Omental fat pad (tissue), 4 donors: Measurements from ENCODE around the gene IL11RA. TPM values are rescaled to one million over a fixed set of nuclear protein-coding genes. Genes with fewer than 3 reads are reported as not detected.

Source experiments
- ATAC-seq: fragments of 150-250 bp; one replicate; pipeline ENCODE4 v1.9.1; 2016; ENCODE audit warnings: mild to moderate bottlenecking, moderate library complexity; ENCODE audit not compliant: low FRiP score
- DNase-seq: peaks from one replicate; pipeline ENCODE4 v3.0.0-alpha.2; 2019; ENCODE audit warnings: low spot score
- CTCF ChIP-seq, 3 donors: fragments of 450-650 bp; IDR thresholded peaks; one replicate each; pipeline ENCODE4 v1.5.1; 2016 to 2017; ENCODE audit warnings: antibody characterized with exemption in 3 of 3, mild to moderate bottlenecking in 3 of 3, moderate library complexity in 2 of 3
- total RNA-seq, 4 donors: library from RNA; depleted of rRNA; stranded (reverse); fragments of >200 nt; gene quantifications; one replicate each; pipeline ENCODE4 v1.1.0, GENCODE V29; 2016

IL11RA gene
- total RNA-seq, 4 donors from 2014 or later = 13.3 to 49.3 (median 23.1) TPM

DNA sequence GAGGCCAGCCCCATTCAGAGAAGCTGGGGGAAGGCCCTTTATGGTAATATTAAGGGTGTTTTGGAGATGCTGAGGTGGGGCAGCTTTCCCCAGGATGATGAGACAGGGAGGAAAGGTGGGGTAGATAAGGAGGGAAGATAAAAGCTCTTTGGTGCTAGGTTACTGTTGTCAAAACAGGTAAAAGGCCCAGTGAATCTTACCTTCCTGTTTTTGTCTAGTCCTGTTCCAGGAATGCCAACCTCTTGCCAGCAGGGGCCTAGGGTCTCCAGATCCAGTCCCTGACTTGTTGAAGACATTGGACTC lies 11.3 kb downstream of the IL11RA start:
- ATAC-seq (no peak), DNase-seq (no peak)
- TF ChIP-seq CTCF (IDR thresholded peaks at IDR 0.05) = no peak

DNA sequence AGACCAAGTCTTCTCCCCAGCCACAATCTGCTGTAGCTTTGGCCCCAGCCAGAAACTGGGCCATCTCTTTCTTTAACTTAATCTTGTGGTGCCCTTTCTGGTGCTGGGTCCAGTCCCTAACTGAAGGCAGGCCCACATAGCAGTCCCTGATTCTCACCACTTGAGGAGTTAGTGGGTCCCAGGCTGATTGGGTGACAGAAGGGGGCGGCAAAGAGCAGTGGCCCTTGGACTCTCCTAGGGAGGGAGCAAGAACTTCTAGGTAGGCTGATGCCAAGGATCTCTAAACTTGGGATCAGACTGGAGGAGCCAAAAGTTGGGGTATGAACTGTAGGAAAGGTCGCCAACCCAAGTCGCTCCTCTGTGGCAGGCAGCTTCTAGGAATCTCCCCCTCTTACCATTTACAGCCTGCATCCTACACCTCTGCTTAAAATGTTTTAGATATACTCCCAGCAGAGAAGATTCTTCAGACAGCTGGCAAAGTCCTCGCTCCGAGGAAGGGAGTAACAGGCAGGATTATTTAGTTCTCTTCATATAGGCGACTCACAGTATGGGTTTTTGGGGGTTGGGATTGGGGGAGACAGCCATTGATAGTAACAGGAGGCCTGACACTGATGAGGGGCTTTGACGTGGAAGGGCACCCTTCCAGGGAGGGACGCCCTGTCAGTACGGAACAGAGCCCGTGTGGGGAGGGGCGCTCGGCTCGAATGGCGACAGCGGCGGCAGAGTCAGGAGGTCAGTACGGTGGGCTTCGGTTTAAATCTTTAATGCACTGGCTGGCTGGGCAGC lies 12.5 kb downstream of the IL11RA start:
- TF ChIP-seq CTCF (IDR thresholded peaks at IDR 0.05) = peak in 2 of 3 donors; percentile 51 to 67
- ATAC-seq (peak; percentile 49), DNase-seq (peak; percentile 84)

GRCh38 chr9:34665067-34665380 lies 13.0 kb downstream of the IL11RA start:
- TF ChIP-seq CTCF (IDR thresholded peaks at IDR 0.05) = no peak
- ATAC-seq (no peak), DNase-seq (no peak)

DNA sequence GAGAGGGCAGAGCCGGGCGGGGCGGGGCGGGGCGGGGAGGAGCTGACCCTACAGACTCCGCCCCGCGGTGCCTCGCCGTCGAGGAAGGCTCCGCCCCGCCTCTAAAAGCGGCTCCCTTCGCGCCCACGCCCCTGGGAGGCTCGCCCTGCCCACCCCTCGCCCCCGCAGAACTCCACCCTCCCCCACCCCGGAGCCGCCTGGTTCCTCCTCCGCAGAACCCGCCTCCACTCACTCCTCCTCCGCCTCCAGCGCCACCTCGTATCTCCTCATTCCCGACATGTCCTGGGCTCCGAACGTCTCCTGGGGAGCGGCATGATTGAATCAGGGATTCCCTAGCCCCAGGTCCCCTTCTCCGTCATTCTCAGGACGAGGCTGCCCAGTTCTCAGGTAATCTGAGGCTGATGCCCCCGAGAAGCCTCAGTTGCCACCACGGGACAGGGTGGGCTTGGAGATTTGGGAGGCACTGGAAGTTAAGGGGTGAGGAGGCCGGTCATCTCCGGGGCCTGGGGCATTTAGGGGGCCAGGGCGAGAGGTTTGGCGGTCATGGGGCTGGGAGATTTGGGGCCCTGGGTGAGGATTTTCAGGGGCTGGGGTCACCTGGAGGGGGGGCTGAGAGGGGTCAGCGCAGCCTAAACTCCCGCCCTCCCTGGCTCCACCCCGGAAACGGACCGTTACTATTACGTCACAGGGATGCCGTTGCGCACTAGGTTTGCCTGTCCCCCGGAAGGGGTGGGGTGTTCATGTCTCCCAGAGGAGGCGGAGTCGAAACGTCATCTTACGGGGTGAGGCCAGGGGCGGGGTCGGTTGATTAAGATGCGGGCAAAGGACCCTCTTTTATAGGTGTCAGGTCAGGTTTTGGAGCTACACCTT lies 13.6 kb downstream of the IL11RA start:
- peak; percentile 97 for DNase-seq
- no peak for TF ChIP-seq CTCF (IDR thresholded peaks at IDR 0.05)
- ATAC-seq = peak; percentile 85

- ATAC-seq = no peak
- no peak for TF ChIP-seq CTCF (IDR thresholded peaks at IDR 0.05)
These were observed 18.0 kb downstream of the IL11RA start for GRCh38 chr9:34669809-34670562.

DNA sequence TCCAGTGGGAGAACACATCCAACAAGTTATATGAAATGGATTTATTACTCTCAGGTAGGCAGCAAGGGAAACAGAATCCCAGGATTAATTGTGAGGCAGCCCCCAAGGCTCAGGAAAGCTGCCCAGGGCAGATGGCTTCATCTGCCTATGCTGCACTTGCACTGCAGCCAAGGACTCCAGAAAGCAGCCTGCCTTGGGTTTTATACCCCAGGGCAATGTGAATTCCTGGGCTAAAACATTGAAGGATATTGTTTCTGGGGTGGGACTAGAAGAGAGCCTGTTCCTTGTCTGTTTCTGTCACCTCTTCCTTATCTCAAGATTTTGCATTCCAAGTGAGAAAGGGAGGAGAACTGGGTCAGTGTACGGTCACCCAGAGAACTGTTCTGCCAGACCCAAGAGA lies 19.3 kb downstream of the IL11RA start:
- no peak for ATAC-seq

More at GRCh38 chr9:34669809-34670562, 18.0 kb downstream of the IL11RA start:
- DNase-seq = no peak

More for the DNA sequence above, 19.3 kb downstream of the IL11RA start:
- no peak for TF ChIP-seq CTCF (IDR thresholded peaks at IDR 0.05)
- DNase-seq = no peak
